ENCODE data around the gene RTEL1. TPM values are rescaled to one million over a fixed set of nuclear protein-coding genes. Genes with fewer than 3 reads are reported as not detected.

Gene RTEL1
- total and polyA plus RNA-seq, 2 donors (not counting 1 experiment from before 2014, with no cell fraction given): 15.1 to 32.6 TPM

- Histone ChIP-seq H3K79me2 (ENCODE audit: control insufficient read depth, insufficient read depth, low read length) (no peaks in the 10 kb centered on the region), H3K4me1 (ENCODE audit: control insufficient read depth in 2 of 2, insufficient read depth in 2 of 2, low read length in 2 of 2) (peaks cover 0 to 14% of the 10 kb centered on the region in 2 donors), H3K36me3 (replicated peaks in 1 of 2; ENCODE audit: control extremely low read depth in 1 of 2, control insufficient read depth in 1 of 2, extremely low read depth in 1 of 2, insufficient read depth in 2 of 2, low read length in 1 of 2) (no peaks in the 10 kb centered on the region), H3K4me3 (ENCODE audit: control extremely low read depth in 1 of 5, extremely low read depth in 1 of 5, insufficient read depth in 1 of 5, low read depth in 2 of 5, low read length in 4 of 5) (no peak overlapping the region), H3K27ac (ENCODE audit: low read length in 2 of 2) (no peak overlapping the region), H3K9ac (ENCODE audit: low read length) (no peak overlapping the region), H4K20me1 (ENCODE audit: control insufficient read depth, insufficient read depth, low read length, poor library complexity, severe bottlenecking) (no peaks in the 10 kb centered on the region), H3K27me3 (replicated peaks in 1 of 4; ENCODE audit: control extremely low read depth in 1 of 4, control insufficient read depth in 3 of 4, insufficient read depth in 4 of 4, low read length in 3 of 4) (peaks cover 0 to 2% (median 0%) of the 10 kb centered on the region in 4 experiments), H3K4me2 (replicated peaks; ENCODE audit: low read depth, low read length, poor library complexity, severe bottlenecking) (peak overlapping the region; percentile 36), H3K9me3 (ENCODE audit: control extremely low read depth in 1 of 3, control insufficient read depth in 2 of 3, insufficient read depth in 1 of 3, low read length in 2 of 3) (no peaks in the 10 kb centered on the region), H2AFZ (ENCODE audit: insufficient read depth, low read depth, low read length, poor library complexity, severe bottlenecking) (no peak overlapping the region)
- ATAC-seq (ENCODE audit: low read depth) (no peak), DNase-seq (no peak)
- H3K9me3 Mint-ChIP-seq (ENCODE audit: insufficient read depth): no peaks in the 10 kb centered on the region
- 41% methylated on average over 43 of the region's 45 CpGs for WGBS (ENCODE audit: insufficient coverage)
- no peak overlapping the region for H3K27ac Mint-ChIP-seq
- intact Hi-C loops (cut with micrococcal nuclease): no loop called here
- H3K27me3 Mint-ChIP-seq: no peaks in the 10 kb centered on the region
- no peak overlapping the region for H3K4me3 Mint-ChIP-seq
- ChIA-PET CTCF (interaction anchor here (0.6 kb wide), 1 partner anchor 190 kb away, joined by 4 read pairs; no protein-coding TSS in a partner anchor), POLR2A (no interaction called here)
- no peak for TF ChIP-seq EZH2 (IDR thresholded peaks at IDR 0.05; ENCODE audit: borderline replicate concordance, insufficient read depth, low read depth, low read length, poor library complexity, severe bottlenecking)
- TF ChIP-seq, protein P1, sequence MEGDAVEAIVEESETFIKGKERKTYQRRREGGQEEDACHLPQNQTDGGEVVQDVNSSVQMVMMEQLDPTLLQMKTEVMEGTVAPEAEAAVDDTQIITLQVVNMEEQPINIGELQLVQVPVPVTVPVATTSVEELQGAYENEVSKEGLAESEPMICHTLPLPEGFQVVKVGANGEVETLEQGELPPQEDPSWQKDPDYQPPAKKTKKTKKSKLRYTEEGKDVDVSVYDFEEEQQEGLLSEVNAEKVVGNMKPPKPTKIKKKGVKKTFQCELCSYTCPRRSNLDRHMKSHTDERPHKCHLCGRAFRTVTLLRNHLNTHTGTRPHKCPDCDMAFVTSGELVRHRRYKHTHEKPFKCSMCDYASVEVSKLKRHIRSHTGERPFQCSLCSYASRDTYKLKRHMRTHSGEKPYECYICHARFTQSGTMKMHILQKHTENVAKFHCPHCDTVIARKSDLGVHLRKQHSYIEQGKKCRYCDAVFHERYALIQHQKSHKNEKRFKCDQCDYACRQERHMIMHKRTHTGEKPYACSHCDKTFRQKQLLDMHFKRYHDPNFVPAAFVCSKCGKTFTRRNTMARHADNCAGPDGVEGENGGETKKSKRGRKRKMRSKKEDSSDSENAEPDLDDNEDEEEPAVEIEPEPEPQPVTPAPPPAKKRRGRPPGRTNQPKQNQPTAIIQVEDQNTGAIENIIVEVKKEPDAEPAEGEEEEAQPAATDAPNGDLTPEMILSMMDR (IDR thresholded peaks at IDR 0.05): no peak
- peaks cover 3% of the 10 kb centered on the region for H3K4me1 Mint-ChIP-seq
Observed at GRCh38 chr20:63686492-63687321, 28.6 kb downstream of the RTEL1 start.
